RPMI8226 (cell line): Measurements from ENCODE around the gene NSFL1C.
"Not testable (repeated sequence)": the region's sequence is repeated elsewhere in the genome, so short reads cannot be mapped to it uniquely, and the experiment has no call there.

Source experiments
- DNase-seq: peaks from one replicate; pipeline ENCODE4 v3.0.0-alpha.2; 2015

NSFL1C gene

DNA sequence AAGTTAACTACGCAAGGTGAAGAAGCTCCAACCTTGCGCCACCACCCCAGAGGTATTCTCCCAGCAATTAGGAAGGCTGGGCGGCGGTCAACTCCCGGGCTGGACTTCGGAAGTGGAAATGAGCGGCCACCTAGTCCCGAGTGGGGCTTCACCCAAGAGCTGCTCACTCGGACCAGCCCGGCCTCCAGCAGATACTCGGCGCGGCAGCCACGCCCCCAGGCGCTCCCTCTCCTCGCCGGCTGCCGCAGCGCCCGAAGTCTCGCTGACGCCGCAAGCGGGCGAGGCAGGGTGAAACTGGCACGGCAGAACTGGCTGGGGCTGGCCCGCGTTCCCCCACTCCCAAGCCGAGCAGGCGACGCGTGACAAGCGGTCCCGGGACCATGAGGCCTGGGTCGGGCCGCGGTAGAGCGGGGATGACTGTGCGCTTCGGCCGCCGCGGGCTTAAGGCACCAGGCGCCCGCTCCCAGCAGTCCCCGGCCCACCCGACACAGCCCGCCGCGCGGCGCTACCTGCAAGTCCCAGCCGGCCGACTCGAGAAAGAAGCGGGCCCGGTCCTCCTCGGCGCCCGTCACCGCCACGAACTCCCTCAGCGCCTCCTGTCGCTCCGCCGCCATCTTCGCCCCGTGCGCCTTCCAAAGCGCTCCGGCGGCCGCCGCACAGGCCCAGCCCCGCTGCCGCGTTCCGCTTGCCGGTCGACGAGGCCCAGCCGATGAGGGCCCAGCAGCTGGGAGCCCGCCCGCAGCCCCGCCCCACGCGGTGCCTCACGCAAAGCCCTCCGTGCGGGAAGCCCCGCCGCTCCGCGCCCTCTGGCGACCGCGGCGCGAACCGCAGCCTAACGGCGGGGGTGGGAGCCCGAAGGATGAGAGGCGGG, at the start of gene NSFL1C:
Gene NSFL1C (minus strand): TSS at position 639 of the 871 bp plus-strand sequence. CDS start 25 bp downstream, at position 614.
- peak; percentile 97 for DNase-seq

DNA sequence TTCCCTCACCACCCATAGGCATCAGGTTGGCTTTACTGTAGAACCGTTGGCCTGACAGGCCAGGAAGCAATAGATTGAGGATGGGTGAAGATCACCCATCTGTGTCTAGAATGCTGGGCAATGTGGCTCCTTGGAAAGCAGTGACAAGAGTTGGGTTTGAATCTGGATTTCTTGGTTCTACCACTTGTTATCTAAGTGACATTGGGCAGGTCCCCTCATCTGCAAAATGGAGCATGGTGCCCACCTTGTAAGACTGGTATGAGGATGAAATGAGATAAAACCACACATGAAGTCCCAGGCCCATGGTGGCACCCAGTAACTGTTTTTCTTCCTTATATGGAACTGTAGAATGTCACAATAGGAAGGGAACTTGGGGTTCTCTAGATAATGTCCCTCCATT, 47.2 kb upstream of the NSFL1C start:
- no peak for DNase-seq

- peak; percentile 77 for DNase-seq
Observed at GRCh38 chr20:1509237-1509636, 42.6 kb upstream of the NSFL1C start.

DNA sequence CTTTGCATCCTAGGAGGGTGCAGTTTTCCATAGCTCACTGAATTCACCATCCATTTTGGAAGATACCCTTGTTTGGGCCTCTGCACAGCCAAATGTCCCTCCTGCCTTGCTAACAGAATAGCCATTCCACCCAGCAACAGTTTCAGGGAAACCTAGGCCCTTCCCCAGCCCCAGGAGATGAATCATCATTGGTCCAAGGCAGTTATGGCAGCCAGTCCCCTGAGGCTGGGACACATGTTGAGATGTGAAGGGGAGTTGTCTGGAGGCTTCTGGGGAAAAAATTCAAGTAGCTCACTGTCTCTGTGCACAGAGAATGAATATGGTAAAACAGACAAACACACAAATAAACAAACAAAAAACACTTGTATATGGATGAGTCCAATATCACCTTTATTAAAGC, 41.9 kb upstream of the NSFL1C start:
- no peak for DNase-seq

DNA sequence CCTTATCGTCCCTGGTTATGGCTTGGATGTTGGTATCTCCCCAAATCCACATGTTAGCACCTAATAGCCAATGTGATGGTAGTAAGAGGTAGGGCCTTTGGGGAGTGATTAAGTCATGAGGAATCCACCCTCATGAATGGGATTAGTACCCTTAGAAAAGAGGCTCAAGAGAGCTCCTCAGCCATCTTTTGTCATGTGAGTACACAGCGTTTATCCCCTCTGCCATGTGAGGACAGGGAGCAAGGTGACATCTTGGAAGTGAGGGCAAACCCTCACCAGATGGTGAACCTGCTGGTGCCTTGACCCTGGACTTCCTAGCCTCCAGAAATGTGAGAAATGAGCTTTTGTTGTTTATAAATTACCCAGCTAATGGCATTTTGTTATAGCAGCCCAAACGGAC, 40.6 kb upstream of the NSFL1C start:
- no peak for DNase-seq

DNA sequence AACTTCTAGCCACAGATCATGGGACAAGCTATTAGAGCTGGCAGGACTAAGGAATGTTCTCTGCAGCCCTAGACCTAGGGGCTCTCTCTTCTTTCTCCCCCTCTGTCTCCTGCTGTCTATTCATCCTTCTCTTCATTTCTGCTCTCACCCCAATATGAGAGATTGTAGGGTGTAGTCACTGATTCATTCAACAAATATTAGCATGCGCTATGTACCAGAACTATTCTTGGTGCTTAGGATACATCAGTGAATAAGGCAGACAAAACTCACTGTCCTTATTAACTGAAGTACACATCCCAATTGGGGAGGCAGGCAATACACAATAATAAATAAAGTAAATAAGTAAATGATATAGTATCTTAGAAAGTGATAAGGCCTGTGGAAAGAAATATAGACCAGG, 39.2 kb upstream of the NSFL1C start:
- no peak for DNase-seq

GRCh38 chr20:1505361-1505760, 38.7 kb upstream of the NSFL1C start:
- no peak for DNase-seq

- DNase-seq, result peak; percentile 89
Observed at GRCh38 chr20:1503564-1504227, 37.0 kb upstream of the NSFL1C start.

DNA sequence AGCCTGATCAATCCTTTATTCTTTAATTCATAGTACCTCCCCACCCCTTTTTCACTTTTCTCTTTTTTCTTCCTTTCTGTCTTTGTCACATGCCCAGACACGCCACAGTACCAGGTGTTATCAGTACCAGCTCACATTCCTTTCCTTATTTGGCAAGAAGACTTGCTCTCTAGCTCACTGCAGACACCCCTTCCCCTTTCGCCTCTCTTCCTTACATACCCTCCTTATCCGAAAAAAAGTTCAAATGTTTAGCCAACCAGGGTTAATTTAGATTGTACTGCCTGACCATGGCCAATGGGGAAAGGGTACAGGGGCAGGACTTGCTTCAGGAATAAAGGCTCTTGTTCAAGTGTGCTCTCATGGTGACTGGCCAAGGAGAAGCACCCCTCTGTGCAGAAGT, 33.8 kb upstream of the NSFL1C start:
- DNase-seq, result no peak

DNA sequence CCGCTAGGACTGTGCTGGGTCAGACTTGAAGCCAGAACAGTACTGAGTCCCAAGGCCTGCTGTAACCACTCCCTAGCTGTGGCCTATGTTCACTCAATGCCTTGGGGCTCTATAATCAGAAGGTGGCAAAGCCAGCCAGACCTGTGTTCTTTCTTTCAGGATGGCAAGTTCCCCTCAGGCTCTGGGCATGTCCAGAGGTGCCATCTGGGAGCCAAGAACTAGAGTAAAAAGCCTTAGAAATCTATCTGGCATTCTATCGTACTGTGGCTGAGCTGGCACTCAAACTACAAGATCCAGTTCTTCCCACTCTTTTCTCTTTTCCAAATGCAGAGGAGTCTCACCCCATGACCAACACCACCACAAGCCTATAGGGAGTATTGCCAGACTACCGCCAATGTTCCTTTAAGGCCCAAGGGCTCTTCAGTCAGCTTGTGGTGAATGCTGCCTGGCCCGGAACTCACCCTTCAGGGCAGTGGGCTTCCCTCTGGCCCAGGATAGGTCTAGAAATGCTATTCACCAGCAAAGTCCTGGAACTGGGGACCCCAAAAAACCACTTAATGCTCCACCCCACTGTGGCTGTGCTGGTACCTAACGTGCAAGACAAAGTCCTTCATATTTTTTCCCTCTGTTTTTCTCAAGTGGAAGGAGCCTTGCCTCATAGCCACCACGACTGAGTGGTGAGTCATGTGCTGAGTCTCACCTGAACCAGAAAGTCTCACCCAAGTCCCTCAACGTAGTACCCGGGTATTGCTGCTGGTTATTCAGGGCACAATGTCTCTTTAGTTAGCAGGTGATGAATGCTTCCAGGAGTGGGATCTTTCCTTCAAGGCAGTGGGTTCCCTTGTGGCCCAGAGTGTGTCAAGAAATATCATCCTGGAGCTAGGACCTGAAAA, 33.1 kb upstream of the NSFL1C start:
- DNase-seq, result no peak

DNA sequence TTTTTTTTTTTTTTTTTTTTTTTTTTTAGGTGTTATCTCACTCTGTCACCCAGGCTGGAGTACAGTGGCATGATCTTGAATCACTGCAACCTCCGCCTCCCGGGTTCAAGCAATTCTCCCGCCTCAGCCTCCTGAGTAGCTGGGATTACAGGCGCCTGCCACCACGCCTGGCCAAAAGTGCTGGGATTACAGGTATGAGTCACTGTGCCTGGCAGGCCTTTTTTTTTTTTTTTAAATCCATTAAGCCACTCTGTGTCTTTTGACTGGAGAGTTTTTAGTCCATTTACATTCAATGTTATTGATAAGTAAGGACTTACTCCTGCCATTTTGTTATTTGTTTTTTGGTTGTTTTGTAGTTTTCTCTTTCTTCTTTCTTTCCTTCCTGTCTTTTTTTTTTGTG, 30.7 kb upstream of the NSFL1C start:
- DNase-seq, result not testable (repeated sequence)

GRCh38 chr20:1496930-1497329, 30.3 kb upstream of the NSFL1C start:
- no peak for DNase-seq

DNA sequence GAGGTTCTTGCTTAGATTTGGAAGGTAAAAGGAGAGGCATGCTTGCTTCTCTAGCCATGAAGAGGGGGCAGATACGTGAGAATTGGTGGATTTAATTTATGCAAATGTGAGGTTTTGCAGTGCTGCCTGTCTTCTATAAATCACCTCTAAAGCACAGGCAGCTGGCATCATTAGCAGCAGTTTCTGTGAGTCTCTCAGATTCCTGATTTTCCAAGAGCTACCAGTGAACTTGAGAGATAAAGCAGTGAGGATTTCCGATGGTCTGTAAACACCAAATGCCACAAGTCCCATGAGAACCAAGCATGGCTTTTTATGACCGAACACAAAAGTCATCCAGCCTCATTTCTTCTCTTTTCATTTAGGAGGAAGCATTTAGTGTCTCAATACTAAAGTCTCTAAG, 27.8 kb upstream of the NSFL1C start:
- DNase-seq, result no peak

DNA sequence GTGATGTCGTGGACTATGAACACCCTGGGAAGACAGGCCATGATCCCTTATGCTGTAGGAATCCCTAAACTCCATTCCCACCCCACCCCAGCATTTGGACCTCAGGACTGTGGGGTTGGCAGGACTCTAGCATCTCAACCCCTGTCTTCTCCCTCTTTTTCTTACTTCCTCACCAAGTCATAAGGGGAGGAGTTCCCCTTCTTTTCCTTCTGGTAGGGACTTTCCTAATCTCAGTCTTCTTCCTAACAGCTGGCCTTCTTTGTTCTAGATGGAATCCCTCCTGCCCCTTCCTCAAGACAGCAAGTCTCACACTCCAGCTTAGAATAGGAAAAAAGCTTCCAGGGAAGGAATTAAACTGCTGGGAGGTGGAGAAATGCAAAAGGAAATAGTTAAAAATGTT, 26.9 kb upstream of the NSFL1C start:
- DNase-seq, result no peak

GRCh38 chr20:1491860-1492642, 25.4 kb upstream of the NSFL1C start:
- no peak for DNase-seq

- no peak for DNase-seq
Observed at GRCh38 chr20:1491281-1491840, 24.7 kb upstream of the NSFL1C start, which contains the start of gene SIRPB2. Gene SIRPB2, minus strand, starts transcription at chr20:1491420. Its CDS starts 61 bp downstream, at chr20:1491359.

- DNase-seq, result no peak
Observed at GRCh38 chr20:1490643-1491195, 24.1 kb upstream of the NSFL1C start.

GRCh38 chr20:1489764-1490436, 23.3 kb upstream of the NSFL1C start:
- DNase-seq, result no peak

- no peak for DNase-seq
Observed at GRCh38 chr20:1489325-1489724, 22.7 kb upstream of the NSFL1C start.

DNA sequence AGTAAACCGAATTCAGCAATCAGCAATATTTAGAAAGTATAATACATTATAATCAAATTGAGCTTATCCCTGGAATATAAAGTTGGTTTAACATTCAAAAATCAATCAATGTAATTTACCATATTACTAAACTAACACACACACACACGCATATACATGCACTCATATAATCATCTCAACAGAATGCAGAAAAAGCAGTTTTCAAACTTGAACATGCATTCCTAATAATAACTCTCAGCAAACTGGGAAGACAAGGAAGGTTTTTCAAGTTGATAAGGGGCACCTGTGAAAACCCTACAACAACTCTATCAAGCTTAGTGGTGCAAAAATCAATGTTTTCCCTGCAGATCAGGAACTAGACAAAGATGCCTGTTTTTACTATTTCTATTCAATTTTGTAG, 19.9 kb upstream of the NSFL1C start:
- DNase-seq, result no peak
